ENCODE results near the gene FLRT2.

Gene FLRT2

GRCh38 chr14:85531587-85532373, 1.8 kb downstream of the FLRT2 start:
- Histone ChIP-seq H3K4me2 (ENCODE audit: low read length) (no peak overlapping the region), H3K36me3 (ENCODE audit: insufficient read depth, low read length) (no peaks in the 10 kb centered on the region), H3K9me2 (ENCODE audit: low read depth, low read length) (no peaks in the 10 kb centered on the region), H3K9me3 (ENCODE audit: low read length) (no peaks in the 10 kb centered on the region), H3K27me3 (ENCODE audit: insufficient read depth, low read length) (no peaks in the 10 kb centered on the region), H3K27ac (ENCODE audit: low read depth, low read length, poor library complexity, severe bottlenecking) (no peak overlapping the region), H3F3A (ENCODE audit: insufficient read depth, low read length) (no peaks in the 10 kb centered on the region), H3K4me1 (ENCODE audit: insufficient read depth, low read length, severe bottlenecking) (no peaks in the 10 kb centered on the region), H3K9ac (ENCODE audit: low read length) (no peak overlapping the region), H3K4me3 (ENCODE audit: low read depth, low read length, poor library complexity, severe bottlenecking) (no peak overlapping the region), H4K20me1 (ENCODE audit: insufficient read depth, low read length) (no peaks in the 10 kb centered on the region), H3K79me2 (ENCODE audit: insufficient read depth, low read length) (no peaks in the 10 kb centered on the region), H2AFZ (ENCODE audit: low read length) (no peak overlapping the region)
- TF ChIP-seq CTCF (IDR thresholded peaks at IDR 0.05; ENCODE audit: low read length) (no peak), EZH2 (IDR thresholded peaks at IDR 0.05; ENCODE audit: borderline replicate concordance, low read length) (no peak)

GRCh38 chr14:85532374-85533022, 2.6 kb downstream of the FLRT2 start:
- Histone ChIP-seq H3K27me3 (ENCODE audit: insufficient read depth, low read length) (no peaks in the 10 kb centered on the region), H3K4me1 (ENCODE audit: insufficient read depth, low read length, severe bottlenecking) (no peaks in the 10 kb centered on the region), H3K9me2 (ENCODE audit: low read depth, low read length) (no peaks in the 10 kb centered on the region), H4K20me1 (ENCODE audit: insufficient read depth, low read length) (no peaks in the 10 kb centered on the region), H3K27ac (ENCODE audit: low read depth, low read length, poor library complexity, severe bottlenecking) (no peak overlapping the region), H3F3A (ENCODE audit: insufficient read depth, low read length) (no peaks in the 10 kb centered on the region), H3K79me2 (ENCODE audit: insufficient read depth, low read length) (no peaks in the 10 kb centered on the region), H3K4me3 (ENCODE audit: low read depth, low read length, poor library complexity, severe bottlenecking) (no peak overlapping the region), H3K36me3 (ENCODE audit: insufficient read depth, low read length) (no peaks in the 10 kb centered on the region), H3K4me2 (ENCODE audit: low read length) (no peak overlapping the region), H3K9me3 (ENCODE audit: low read length) (no peaks in the 10 kb centered on the region), H3K9ac (ENCODE audit: low read length) (no peak overlapping the region), H2AFZ (ENCODE audit: low read length) (no peak overlapping the region)
- TF ChIP-seq CTCF (IDR thresholded peaks at IDR 0.05; ENCODE audit: low read length) (no peak), EZH2 (IDR thresholded peaks at IDR 0.05; ENCODE audit: borderline replicate concordance, low read length) (no peak)

- Histone ChIP-seq H3K27me3 (ENCODE audit: insufficient read depth, low read length) (no peaks in the 10 kb centered on the region), H3K4me1 (ENCODE audit: insufficient read depth, low read length, severe bottlenecking) (no peaks in the 10 kb centered on the region), H3K9me3 (ENCODE audit: low read length) (no peaks in the 10 kb centered on the region), H3K4me3 (ENCODE audit: low read depth, low read length, poor library complexity, severe bottlenecking) (no peak overlapping the region), H3K36me3 (ENCODE audit: insufficient read depth, low read length) (no peaks in the 10 kb centered on the region), H3K9me2 (ENCODE audit: low read depth, low read length) (no peaks in the 10 kb centered on the region), H2AFZ (ENCODE audit: low read length) (no peak overlapping the region), H3F3A (ENCODE audit: insufficient read depth, low read length) (no peaks in the 10 kb centered on the region), H3K9ac (ENCODE audit: low read length) (no peak overlapping the region), H3K79me2 (ENCODE audit: insufficient read depth, low read length) (no peaks in the 10 kb centered on the region), H3K27ac (ENCODE audit: low read depth, low read length, poor library complexity, severe bottlenecking) (no peak overlapping the region), H3K4me2 (ENCODE audit: low read length) (no peak overlapping the region), H4K20me1 (ENCODE audit: insufficient read depth, low read length) (no peaks in the 10 kb centered on the region)
- TF ChIP-seq EZH2 (IDR thresholded peaks at IDR 0.05; ENCODE audit: borderline replicate concordance, low read length) (no peak), CTCF (IDR thresholded peaks at IDR 0.05; ENCODE audit: low read length) (no peak)
These were observed 3.3 kb downstream of the FLRT2 start for GRCh38 chr14:85533023-85533860.
